ENCODE results near the gene ZCCHC18.

The ZCCHC18 gene

DNA sequence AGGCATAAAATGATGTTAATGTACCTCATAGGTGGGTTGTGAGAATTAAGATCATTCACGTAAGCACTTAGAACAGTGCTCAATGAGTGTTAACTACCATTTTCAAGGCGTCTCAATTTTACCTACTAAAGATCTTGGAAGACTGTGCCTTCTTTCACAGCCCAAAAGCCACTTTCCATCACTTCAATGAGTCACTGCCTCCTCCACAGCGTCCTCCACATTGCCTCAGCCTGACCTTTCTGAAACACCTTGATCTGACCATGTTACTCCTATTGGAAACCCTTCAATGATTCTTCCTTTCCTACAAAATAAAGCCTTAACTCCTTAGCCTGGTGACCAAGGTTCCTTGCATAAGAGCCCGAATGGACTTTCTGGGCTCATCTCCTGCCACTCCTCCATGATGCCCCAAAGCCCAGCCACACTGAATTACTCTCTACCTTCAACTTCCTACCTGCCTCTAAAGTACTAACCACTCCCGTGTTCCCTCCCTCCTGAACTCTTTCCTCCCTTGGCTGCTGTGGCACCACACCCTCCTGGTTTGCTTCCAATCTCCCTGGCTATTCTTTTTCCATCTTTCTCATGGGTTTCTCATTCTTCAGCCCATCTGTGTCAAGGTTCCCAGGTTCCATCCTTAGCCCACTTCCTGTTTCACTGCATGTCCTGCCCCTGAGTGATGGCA lies 22.4 kb downstream of the ZCCHC18 start:
- no peak for DNase-seq

DNA sequence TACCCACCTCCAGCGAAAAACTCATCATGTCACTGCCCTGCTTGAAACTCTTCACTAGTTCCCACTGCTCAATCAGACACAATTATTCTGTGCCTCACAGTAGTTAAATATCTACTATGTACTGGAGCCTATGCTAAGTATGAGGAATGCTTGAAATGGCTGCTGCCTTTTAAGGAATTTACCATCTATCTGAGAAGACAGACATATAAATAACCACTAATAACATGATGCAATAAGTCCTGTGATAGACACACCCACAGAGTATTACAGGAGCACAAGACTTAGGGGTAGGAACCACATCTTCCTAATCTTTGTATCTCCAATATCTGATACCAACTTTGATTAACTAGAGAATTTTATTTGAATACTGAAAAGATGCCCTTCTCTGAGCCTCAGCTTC lies 23.4 kb downstream of the ZCCHC18 start:
- no peak for DNase-seq

- DNase-seq = peak; percentile 87
Observed at GRCh38 chrX:104136241-104137019, 24.1 kb downstream of the ZCCHC18 start.

GRCh38 chrX:104137496-104137895 lies 25.2 kb downstream of the ZCCHC18 start:
- no peak for DNase-seq

- no peak for DNase-seq
Observed at GRCh38 chrX:104141087-104141760, 28.9 kb downstream of the ZCCHC18 start.

DNA sequence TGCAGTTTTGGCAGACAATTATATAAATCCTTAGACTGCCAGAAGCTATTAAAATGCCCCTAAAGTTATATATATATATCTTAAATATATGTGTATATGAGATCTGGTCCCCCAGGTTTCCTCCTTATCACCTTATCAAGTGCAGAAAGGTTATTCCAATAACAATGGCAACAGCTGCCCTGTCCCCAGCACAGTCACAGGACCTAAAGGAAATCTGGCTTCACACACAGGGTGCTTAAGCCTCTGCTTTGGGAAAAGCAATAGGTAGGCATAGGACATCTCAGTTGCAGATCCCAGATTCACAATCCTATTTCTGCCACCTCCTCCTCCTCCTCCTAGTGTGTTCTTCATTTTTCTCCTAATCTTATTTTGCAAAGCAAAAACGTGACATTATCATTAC lies 38.7 kb downstream of the ZCCHC18 start:
- DNase-seq = no peak

- DNase-seq = peak; percentile 94
Observed at GRCh38 chrX:104156630-104157529, 44.6 kb downstream of the ZCCHC18 start, which contains the start of gene SLC25A53. TSS of gene SLC25A53 (minus strand) at chrX:104157009. CDS start at chrX:104105257, 51,752 bp downstream.
